K562 treated with DMSO at 1 percent for 24 hours (cell line): ENCODE results near the gene ZBBX. TPM values are rescaled to one million over a fixed set of nuclear protein-coding genes. Genes with fewer than 3 reads are reported as not detected.

Source experiments
- total RNA-seq: library from RNA; unstranded; fragments of 300-600 nt; gene quantifications from 2 replicates; pipeline ENCODE4 v1.2.3, GENCODE V29; 2022; ENCODE audit warnings: low read depth; ENCODE audit not compliant: insufficient read depth

ZBBX gene, protein sequence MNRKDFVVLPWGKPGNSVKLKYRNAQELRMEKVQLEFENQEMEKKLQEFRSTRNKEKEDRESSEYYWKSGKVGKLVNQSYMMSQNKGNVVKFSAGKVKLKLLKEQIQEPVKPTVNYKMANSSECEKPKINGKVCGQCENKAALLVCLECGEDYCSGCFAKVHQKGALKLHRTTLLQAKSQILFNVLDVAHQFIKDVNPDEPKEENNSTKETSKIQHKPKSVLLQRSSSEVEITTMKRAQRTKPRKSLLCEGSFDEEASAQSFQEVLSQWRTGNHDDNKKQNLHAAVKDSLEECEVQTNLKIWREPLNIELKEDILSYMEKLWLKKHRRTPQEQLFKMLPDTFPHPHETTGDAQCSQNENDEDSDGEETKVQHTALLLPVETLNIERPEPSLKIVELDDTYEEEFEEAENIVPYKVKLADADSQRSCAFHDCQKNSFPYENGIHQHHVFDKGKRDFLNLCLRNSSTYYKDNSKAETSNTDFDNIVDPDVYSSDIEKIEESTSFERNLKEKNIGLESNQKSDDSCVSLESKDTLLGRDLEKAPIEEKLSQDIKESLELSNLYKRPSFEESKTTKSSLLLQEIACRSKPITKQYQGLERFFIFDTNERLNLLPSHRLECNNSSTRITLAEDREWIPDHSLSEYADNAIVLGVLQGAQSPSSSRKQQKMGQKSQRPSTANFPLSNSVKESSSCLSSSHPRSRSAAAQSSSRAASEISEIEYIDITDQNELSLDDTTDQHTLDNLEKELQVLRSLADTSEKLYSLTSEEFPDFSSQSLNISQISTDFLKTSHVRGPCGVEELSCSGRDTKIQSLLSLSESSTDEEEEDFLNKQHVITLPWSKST
- not detected in 2 replicates for total RNA-seq

DNA sequence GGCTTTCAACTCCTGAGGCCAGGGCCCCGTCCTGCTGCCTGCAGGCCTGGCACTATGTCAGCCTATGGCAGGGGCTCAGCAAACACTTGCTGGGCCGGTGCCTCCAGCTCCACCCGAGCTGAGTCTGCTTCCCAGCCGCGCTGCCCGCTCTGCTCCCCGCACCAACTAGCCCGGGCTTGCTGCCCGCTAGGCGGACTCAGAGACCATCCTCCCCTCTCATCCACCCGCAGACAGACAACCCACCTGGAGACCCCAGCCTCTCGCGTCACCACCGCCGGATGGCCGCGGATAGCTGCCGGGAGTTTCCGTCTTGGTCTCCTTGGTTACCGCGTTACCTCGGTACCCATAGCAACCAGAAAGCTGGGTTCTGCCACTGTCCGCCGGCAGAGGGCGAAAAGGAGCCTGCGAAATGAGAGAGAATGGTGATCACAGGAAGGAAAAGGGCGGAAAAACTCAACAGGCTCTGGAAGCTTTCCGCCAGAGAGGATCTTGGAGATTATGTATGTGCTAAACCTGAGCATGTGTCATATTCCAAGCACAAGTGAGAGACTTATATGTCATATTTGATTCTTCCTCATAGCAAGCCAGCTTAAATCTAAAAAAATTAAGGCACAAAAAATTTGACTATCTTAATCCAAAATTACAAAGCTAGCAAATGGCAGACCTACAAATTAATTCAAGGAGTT lies at the start of gene ZBBX:
Gene ZBBX (minus strand): TSS at position 294 of the 686 bp plus-strand sequence. CDS start 7,396 bp downstream, outside the sequence.

Other genes starting within 250 kb of the ZBBX start
- not detected in 2 replicates for gene SERPINI2, start 93.7 kb upstream of the ZBBX start, total RNA-seq